Naive thymus-derived CD4-positive, alpha-beta T cell (primary cell): ENCODE results near the gene MIAT. TPM values are rescaled to one million over a fixed set of nuclear protein-coding genes. Genes with fewer than 3 reads are reported as not detected.

Source experiments
- ATAC-seq: fragments of 150-1000 bp; cut with Tn5 transposase; 2 replicates; pipeline ENCODE4 v1.10.0; 2021; ENCODE audit warnings: mild to moderate bottlenecking, moderate library complexity
- CTCF ChIA-PET: fragments of 350-600 bp; sonication (Branson Sonifier 250); formaldehyde crosslinking; loops from one replicate; lab custom pipeline; 2021; ENCODE audit warnings: antibody characterized with exemption; lab: Charles Lee
- POLR2A ChIA-PET: fragments of 350-600 bp; sonication (Branson Sonifier 250); formaldehyde crosslinking; loops from one replicate; lab custom pipeline; 2021; ENCODE audit warnings: antibody characterized with exemption, inconsistent platforms; lab: Charles Lee
- DNase-seq, 9 donors: peaks; one replicate each; pipeline versions ENCODE4 v3.0.0 to v3.0.0-alpha.2; 2020 to 2022; ENCODE audit warnings: mixed read lengths in 1 of 9
- H3K27ac ChIP-seq: one replicate; pipeline ENCODE4 v1.7.0; 2013; ENCODE audit warnings: mild to moderate bottlenecking, low read depth, low read length, moderate library complexity
- H3K27me3 ChIP-seq, 2 donors: one replicate each; pipeline ENCODE4 v1.7.0; 2013; ENCODE audit warnings: low read length in 2 of 2, mild to moderate bottlenecking in 2 of 2, moderate library complexity in 2 of 2; ENCODE audit not compliant: control insufficient read depth in 2 of 2, insufficient read depth in 2 of 2
- H3K36me3 ChIP-seq, 3 experiments: 1 replicate in 2 of 3; 2 replicates in 1 of 3; pipeline ENCODE4 v1.7.0; 2013; ENCODE audit warnings: low read length in 3 of 3, mild to moderate bottlenecking in 3 of 3, moderate library complexity in 1 of 3; ENCODE audit not compliant: insufficient read depth in 3 of 3, control insufficient read depth in 2 of 3
- H3K4me1 ChIP-seq, 2 donors: one replicate each; pipeline ENCODE4 v1.7.0; 2013; ENCODE audit warnings: low read length in 2 of 2, mild to moderate bottlenecking in 2 of 2, moderate library complexity in 1 of 2; ENCODE audit not compliant: control insufficient read depth in 2 of 2, insufficient read depth in 2 of 2
- H3K4me3 ChIP-seq: 2 replicates; pipeline ENCODE4 v1.7.0; 2013; ENCODE audit warnings: mild to moderate bottlenecking, low read length
- H3K9me3 ChIP-seq, 3 experiments: 1 replicate in 2 of 3; 2 replicates in 1 of 3; pipeline ENCODE4 v1.7.0; 2013; ENCODE audit warnings: low read length in 3 of 3; ENCODE audit not compliant: control insufficient read depth in 2 of 3
- H3K27ac Mint-ChIP-seq, 9 donors: one replicate each; pipeline ENCODE4 v1.8.0; 2020 to 2022; ENCODE audit warnings: mixed read lengths in 9 of 9, mild to moderate bottlenecking in 8 of 9, moderate library complexity in 5 of 9, inconsistent platforms in 2 of 9
- H3K27me3 Mint-ChIP-seq, 5 donors: one replicate each; pipeline ENCODE4 v1.8.0; 2021 to 2022; ENCODE audit warnings: mixed read lengths in 5 of 5, mild to moderate bottlenecking in 1 of 5
- H3K36me3 Mint-ChIP-seq, 5 donors: one replicate each; pipeline ENCODE4 v1.8.0; 2020 to 2022; ENCODE audit warnings: mixed read lengths in 5 of 5, mild to moderate bottlenecking in 3 of 5, inconsistent platforms in 1 of 5
- H3K4me1 Mint-ChIP-seq, 7 donors: one replicate each; pipeline ENCODE4 v1.8.0; 2020 to 2022; ENCODE audit warnings: mixed read lengths in 7 of 7, mild to moderate bottlenecking in 3 of 7, inconsistent platforms in 1 of 7
- H3K4me3 Mint-ChIP-seq, 10 donors: one replicate each; pipeline ENCODE4 v1.8.0; 2020 to 2022; ENCODE audit warnings: mild to moderate bottlenecking in 10 of 10, mixed read lengths in 10 of 10, moderate library complexity in 6 of 10, inconsistent platforms in 2 of 10
- H3K9me3 Mint-ChIP-seq, 11 donors: one replicate each; pipeline ENCODE4 v1.8.0; 2020 to 2022; ENCODE audit warnings: mixed read lengths in 11 of 11, mild to moderate bottlenecking in 4 of 11, inconsistent platforms in 1 of 11, moderate library complexity in 1 of 11
- intact Hi-C, 2 donors: fragments of 100-400 bp; cut with micrococcal nuclease; formaldehyde crosslinking; loops; one replicate each; pipeline ENCODE4 v1.15.1; 2023
- polyA plus RNA-seq, 2 donors: library from polyadenylated mRNA; unstranded; fragments of 300-500 nt; fragmentation: Illumina TruSeq; gene quantifications; one replicate each; pipeline ENCODE4 v1.2.3, GENCODE V29; 2021
- total RNA-seq, 6 experiments: library from RNA in 5 of 6; stranded (reverse) in 5 of 6; gene quantifications; 1 replicate in 5 of 6; 2 replicates in 1 of 6; pipeline ENCODE4 v1.2.3 and lab custom pipeline; 2021 to 2026

The MIAT gene
- total and polyA plus RNA-seq, 7 experiments from 2014 or later, result 0.05 to 156 (median 35.8) TPM

GRCh38 chr22:26624803-26625202 is 32.6 kb upstream of the MIAT start:
- no peak overlapping the region for H3K27ac Mint-ChIP-seq
- no peak for DNase-seq
- no peak overlapping the region for H3K4me3 ChIP-seq
- H3K9me3 ChIP-seq, result no peaks in the 10 kb centered on the region
- H3K9me3 Mint-ChIP-seq, result peaks cover 0 to 12% (median 0%) of the 10 kb centered on the region in 11 donors
- H3K4me1 Mint-ChIP-seq, result peaks cover 0 to 18% (median 4%) of the 10 kb centered on the region in 7 donors
- no peaks in the 10 kb centered on the region for H3K36me3 Mint-ChIP-seq
- H3K27ac ChIP-seq, result no peak overlapping the region
- CTCF ChIA-PET, result no interaction called here
- H3K4me3 Mint-ChIP-seq, result no peak overlapping the region
- no peaks in the 10 kb centered on the region for H3K27me3 ChIP-seq
- POLR2A ChIA-PET, result interaction anchor here (0.7 kb wide), 1 partner anchor 1480 kb away, joined by 3 read pairs; no protein-coding TSS in a partner anchor
- intact Hi-C loops, result loop anchor here in 1 of 2 donors (5.0 kb wide), 1 partner anchor 33 kb away; the partner anchor contains the start of gene TPST2
- peaks cover 0 to 7% (median 0%) of the 10 kb centered on the region in 5 donors for H3K27me3 Mint-ChIP-seq
- ATAC-seq, result no peak
- no peaks in the 10 kb centered on the region for H3K36me3 ChIP-seq
- peaks cover 0 to 9% of the 10 kb centered on the region in 2 donors for H3K4me1 ChIP-seq

GRCh38 chr22:26629988-26630761 is 27.2 kb upstream of the MIAT start:
- Mint-ChIP-seq H3K4me3 (no peak overlapping the region), H3K4me1 (peaks cover 0 to 26% (median 4%) of the 10 kb centered on the region in 7 donors), H3K9me3 (peaks cover 0 to 2% (median 0%) of the 10 kb centered on the region in 11 donors), H3K27ac (no peak overlapping the region), H3K36me3 (peaks cover 0 to 3% (median 0%) of the 10 kb centered on the region in 5 donors), H3K27me3 (peaks cover 0 to 5% (median 0%) of the 10 kb centered on the region in 5 donors)
- CTCF ChIA-PET, result interaction anchor here (0.6 to 0.7 kb wide), 2 partner anchors 19 to 66 kb away, joined by 3 to 6 read pairs; no protein-coding TSS in a partner anchor
- no peak overlapping the region for H3K27ac ChIP-seq
- no peaks in the 10 kb centered on the region for H3K27me3 ChIP-seq
- intact Hi-C loops, result loop anchor here in 1 of 2 donors (5.0 kb wide), 1 partner anchor 38 kb away; the partner anchor contains the start of gene TPST2
- H3K4me1 ChIP-seq, result peaks cover 0 to 9% of the 10 kb centered on the region in 2 donors
- POLR2A ChIA-PET, result no interaction called here
- no peaks in the 10 kb centered on the region for H3K9me3 ChIP-seq
- ATAC-seq (no peak), DNase-seq (no peak)
- H3K4me3 ChIP-seq, result no peak overlapping the region
- no peaks in the 10 kb centered on the region for H3K36me3 ChIP-seq

- Histone ChIP-seq H3K27me3 (no peaks in the 10 kb centered on the region), H3K4me1 (peaks cover 0 to 9% of the 10 kb centered on the region in 2 donors), H3K36me3 (no peaks in the 10 kb centered on the region), H3K27ac (no peak overlapping the region), H3K4me3 (no peak overlapping the region), H3K9me3 (no peaks in the 10 kb centered on the region)
- POLR2A ChIA-PET, result interaction anchor here (0.9 kb wide), 1 partner anchor 10 kb away, joined by 5 read pairs; no protein-coding TSS in a partner anchor
- ATAC-seq (no peak), DNase-seq (no peak)
- Mint-ChIP-seq H3K4me1 (peaks cover 0 to 26% (median 4%) of the 10 kb centered on the region in 7 donors), H3K9me3 (peaks cover 0 to 2% (median 0%) of the 10 kb centered on the region in 11 donors), H3K36me3 (peaks cover 0 to 3% (median 0%) of the 10 kb centered on the region in 5 donors), H3K27ac (no peak overlapping the region), H3K27me3 (peaks cover 0 to 7% (median 0%) of the 10 kb centered on the region in 5 donors), H3K4me3 (no peak overlapping the region)
- CTCF ChIA-PET, result no interaction called here
- intact Hi-C loops, result no loop called here
Observed at GRCh38 chr22:26631282-26631681, 26.1 kb upstream of the MIAT start.

GRCh38 chr22:26632422-26633155 is 24.8 kb upstream of the MIAT start:
- Histone ChIP-seq H3K4me3 (no peak overlapping the region), H3K4me1 (peaks cover 0 to 9% of the 10 kb centered on the region in 2 donors), H3K27me3 (no peaks in the 10 kb centered on the region), H3K9me3 (no peaks in the 10 kb centered on the region), H3K27ac (no peak overlapping the region), H3K36me3 (no peaks in the 10 kb centered on the region)
- CTCF ChIA-PET, result no interaction called here
- H3K4me3 Mint-ChIP-seq, result no peak overlapping the region
- ATAC-seq (no peak), DNase-seq (no peak)
- POLR2A ChIA-PET, result interaction anchor here (0.8 to 1.1 kb wide), 2 partner anchors 124 to 131 kb away, joined by 3 read pairs; no protein-coding TSS in a partner anchor
- H3K27me3 Mint-ChIP-seq, result peaks cover 0 to 7% (median 0%) of the 10 kb centered on the region in 5 donors
- peaks cover 0 to 2% (median 0%) of the 10 kb centered on the region in 11 donors for H3K9me3 Mint-ChIP-seq
- peaks cover 0 to 3% (median 0%) of the 10 kb centered on the region in 5 donors for H3K36me3 Mint-ChIP-seq
- H3K27ac Mint-ChIP-seq, result peak overlapping the region in 1 of 9 donors; percentile 18
- H3K4me1 Mint-ChIP-seq, result peaks cover 0 to 20% (median under 1%) of the 10 kb centered on the region in 7 donors
- intact Hi-C loops, result no loop called here

- H3K4me3 ChIP-seq, result no peak overlapping the region
- H3K27me3 ChIP-seq, result no peaks in the 10 kb centered on the region
- Mint-ChIP-seq H3K4me1 (peaks cover 0 to 19% (median 0%) of the 10 kb centered on the region in 7 donors), H3K4me3 (no peak overlapping the region), H3K9me3 (peaks cover 0 to 2% (median 0%) of the 10 kb centered on the region in 11 donors), H3K27ac (no peak overlapping the region), H3K36me3 (peaks cover 0 to 3% (median 0%) of the 10 kb centered on the region in 5 donors), H3K27me3 (peaks cover 0 to 7% (median 0%) of the 10 kb centered on the region in 5 donors)
- H3K36me3 ChIP-seq, result no peaks in the 10 kb centered on the region
- DNase-seq, result no peak
- H3K9me3 ChIP-seq, result no peaks in the 10 kb centered on the region
- H3K4me1 ChIP-seq, result no peaks in the 10 kb centered on the region
- CTCF ChIA-PET, result no interaction called here
- intact Hi-C loops, result no loop called here
- POLR2A ChIA-PET, result no interaction called here
- no peak for ATAC-seq
- H3K27ac ChIP-seq, result no peak overlapping the region
Observed at GRCh38 chr22:26634189-26634588, 23.2 kb upstream of the MIAT start.

- H3K36me3 ChIP-seq, result no peaks in the 10 kb centered on the region
- peaks cover 0 to 23% (median 0%) of the 10 kb centered on the region in 7 donors for H3K4me1 Mint-ChIP-seq
- peaks cover 0 to 2% (median 0%) of the 10 kb centered on the region in 11 donors for H3K9me3 Mint-ChIP-seq
- ChIA-PET POLR2A (no interaction called here), CTCF (no interaction called here)
- H3K36me3 Mint-ChIP-seq, result peaks cover 0 to 3% (median 0%) of the 10 kb centered on the region in 5 donors
- intact Hi-C loops, result no loop called here
- ATAC-seq (no peak), DNase-seq (no peak)
- no peaks in the 10 kb centered on the region for H3K4me1 ChIP-seq
- H3K4me3 Mint-ChIP-seq, result no peak overlapping the region
- no peaks in the 10 kb centered on the region for H3K27me3 ChIP-seq
- no peak overlapping the region for H3K27ac ChIP-seq
- H3K4me3 ChIP-seq, result no peak overlapping the region
- no peak overlapping the region for H3K27ac Mint-ChIP-seq
- no peaks in the 10 kb centered on the region for H3K9me3 ChIP-seq
- peaks cover 0 to 7% (median 0%) of the 10 kb centered on the region in 5 donors for H3K27me3 Mint-ChIP-seq
Observed at GRCh38 chr22:26635117-26635516, 22.3 kb upstream of the MIAT start.
